Kidney (tissue), 14 donors: ENCODE results near the gene PLD1. TPM values are rescaled to one million over a fixed set of nuclear protein-coding genes. Genes with fewer than 3 reads are reported as not detected.

ENCODE experiments used
- DNase-seq, 5 donors: peaks; one replicate each; pipeline ENCODE4 v3.0.0-alpha.2; 2013 to 2020
- FAIRE-seq: peaks from 2 replicates; lab custom pipeline; 2012; peaks lifted over from hg19 to GRCh38; lab: Jason Lieb, UNC
- H3K27ac ChIP-seq, 2 donors: one replicate each; pipeline ENCODE4 v1.7.0; 2013; ENCODE audit warnings: low read depth in 2 of 2, low read length in 2 of 2, inconsistent platforms in 1 of 2
- H3K27me3 ChIP-seq: one replicate; pipeline ENCODE4 v1.7.1; 2013; ENCODE audit warnings: low read length, inconsistent platforms; ENCODE audit not compliant: control insufficient read depth, insufficient read depth
- H3K36me3 ChIP-seq, 3 donors: one replicate each; pipeline versions ENCODE4 v1.7.0 to v1.7.1; 2013; ENCODE audit warnings: low read length in 3 of 3, control low read depth in 1 of 3, inconsistent platforms in 1 of 3; ENCODE audit not compliant: insufficient read depth in 3 of 3, control insufficient read depth in 2 of 3
- H3K4me1 ChIP-seq, 3 donors: one replicate each; pipeline versions ENCODE4 v1.7.0 to v1.7.1; 2013; ENCODE audit warnings: low read length in 3 of 3, inconsistent platforms in 1 of 3, low read depth in 1 of 3; ENCODE audit not compliant: control insufficient read depth in 2 of 3, insufficient read depth in 2 of 3
- H3K4me3 ChIP-seq, 3 donors: one replicate each; pipeline versions ENCODE4 v1.7.0 to v1.8.1; 2013; ENCODE audit warnings: low read length in 3 of 3, control low read depth in 1 of 3, inconsistent platforms in 1 of 3
- H3K9ac ChIP-seq, 3 donors: one replicate each; pipeline versions ENCODE4 v1.7.0 to v1.7.1; 2013; ENCODE audit warnings: low read length in 3 of 3, control low read depth in 1 of 3, inconsistent platforms in 1 of 3
- H3K9me3 ChIP-seq, 3 donors: one replicate each; pipeline versions ENCODE4 v1.7.0 to v1.7.1; 2013; ENCODE audit warnings: low read length in 3 of 3, control low read depth in 1 of 3, inconsistent platforms in 1 of 3; ENCODE audit not compliant: control insufficient read depth in 2 of 3, insufficient read depth in 1 of 3
- intact Hi-C: fragments of 100-400 bp; cut with DNase I; formaldehyde crosslinking; loops from one replicate; pipeline ENCODE4 v1.11.1; 2022
- polyA plus RNA-seq: library from polyadenylated mRNA; stranded (reverse); fragments of 350-450 nt; fragmentation: Illumina TruSeq; extraction: RNeasy Lipid Tissue Mini Kit (QIAGEN cat#74804); gene quantifications from one replicate; pipeline ENCODE4 v1.2.3, GENCODE V29; 2014; ENCODE audit warnings: low read depth, low replicate concordance; ENCODE audit not compliant: insufficient read depth
- total RNA-seq: library from RNA; stranded (reverse); fragmentation: NEBNext Ultra II Directional; extraction: Animal tissue kit (Norgen Biotek cat#: 25700); gene quantifications from one replicate; pipeline ENCODE4 v1.2.1, GENCODE V29; 2021
- TF ChIP-seq, protein P1 (sequence below): IDR thresholded peaks from 3 replicates; pipeline ENCODE4 v1.5.1; 2012; ENCODE audit warnings: mild to moderate bottlenecking, moderate library complexity, borderline replicate concordance; ENCODE audit not compliant: insufficient read depth; ENCODE audit errors: extremely low read depth
- donor health status: control.
- donor health status: control.
- donor health status: control.
- donor health status: control.
- donor health status: control.
- donor health status: DM: yes; HTN: yes; CAD: no.
- donor health status: Normal renal cell carcinoma (clear cell type).

Gene PLD1
- total and polyA plus RNA-seq, 2 donors from 2014 or later: 11.2 to 24.3 TPM

DNA sequence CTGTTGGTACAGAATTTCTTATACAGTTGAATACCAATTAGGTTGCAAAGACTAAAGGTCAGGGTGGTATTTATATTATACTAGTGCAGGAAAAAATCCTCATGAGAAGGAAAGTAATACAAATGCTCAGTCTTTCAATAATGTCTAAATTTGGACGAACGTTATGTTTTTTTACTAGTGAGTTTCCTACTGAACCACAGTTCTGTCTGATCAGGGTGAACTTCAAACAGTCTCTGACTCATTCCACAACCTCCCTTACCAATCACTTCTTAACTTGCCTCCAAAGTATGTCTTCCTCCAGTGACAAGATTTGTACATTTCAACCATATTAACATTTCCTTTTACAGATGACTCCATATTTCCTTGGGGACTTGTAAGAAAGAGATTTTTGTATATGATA, 36.3 kb upstream of the PLD1 start:
- no peak overlapping the region for H3K27ac ChIP-seq
- no peaks in the 10 kb centered on the region for H3K36me3 ChIP-seq
- DNase-seq (no peak), FAIRE-seq (no peak)
- TF ChIP-seq, protein P1, sequence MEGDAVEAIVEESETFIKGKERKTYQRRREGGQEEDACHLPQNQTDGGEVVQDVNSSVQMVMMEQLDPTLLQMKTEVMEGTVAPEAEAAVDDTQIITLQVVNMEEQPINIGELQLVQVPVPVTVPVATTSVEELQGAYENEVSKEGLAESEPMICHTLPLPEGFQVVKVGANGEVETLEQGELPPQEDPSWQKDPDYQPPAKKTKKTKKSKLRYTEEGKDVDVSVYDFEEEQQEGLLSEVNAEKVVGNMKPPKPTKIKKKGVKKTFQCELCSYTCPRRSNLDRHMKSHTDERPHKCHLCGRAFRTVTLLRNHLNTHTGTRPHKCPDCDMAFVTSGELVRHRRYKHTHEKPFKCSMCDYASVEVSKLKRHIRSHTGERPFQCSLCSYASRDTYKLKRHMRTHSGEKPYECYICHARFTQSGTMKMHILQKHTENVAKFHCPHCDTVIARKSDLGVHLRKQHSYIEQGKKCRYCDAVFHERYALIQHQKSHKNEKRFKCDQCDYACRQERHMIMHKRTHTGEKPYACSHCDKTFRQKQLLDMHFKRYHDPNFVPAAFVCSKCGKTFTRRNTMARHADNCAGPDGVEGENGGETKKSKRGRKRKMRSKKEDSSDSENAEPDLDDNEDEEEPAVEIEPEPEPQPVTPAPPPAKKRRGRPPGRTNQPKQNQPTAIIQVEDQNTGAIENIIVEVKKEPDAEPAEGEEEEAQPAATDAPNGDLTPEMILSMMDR: no peak
- no peak overlapping the region for H3K4me3 ChIP-seq
- H3K9me3 ChIP-seq: no peaks in the 10 kb centered on the region
- intact Hi-C loops: no loop called here
- no peak overlapping the region for H3K9ac ChIP-seq
- H3K4me1 ChIP-seq: no peaks in the 10 kb centered on the region
- H3K27me3 ChIP-seq: no peaks in the 10 kb centered on the region

DNA sequence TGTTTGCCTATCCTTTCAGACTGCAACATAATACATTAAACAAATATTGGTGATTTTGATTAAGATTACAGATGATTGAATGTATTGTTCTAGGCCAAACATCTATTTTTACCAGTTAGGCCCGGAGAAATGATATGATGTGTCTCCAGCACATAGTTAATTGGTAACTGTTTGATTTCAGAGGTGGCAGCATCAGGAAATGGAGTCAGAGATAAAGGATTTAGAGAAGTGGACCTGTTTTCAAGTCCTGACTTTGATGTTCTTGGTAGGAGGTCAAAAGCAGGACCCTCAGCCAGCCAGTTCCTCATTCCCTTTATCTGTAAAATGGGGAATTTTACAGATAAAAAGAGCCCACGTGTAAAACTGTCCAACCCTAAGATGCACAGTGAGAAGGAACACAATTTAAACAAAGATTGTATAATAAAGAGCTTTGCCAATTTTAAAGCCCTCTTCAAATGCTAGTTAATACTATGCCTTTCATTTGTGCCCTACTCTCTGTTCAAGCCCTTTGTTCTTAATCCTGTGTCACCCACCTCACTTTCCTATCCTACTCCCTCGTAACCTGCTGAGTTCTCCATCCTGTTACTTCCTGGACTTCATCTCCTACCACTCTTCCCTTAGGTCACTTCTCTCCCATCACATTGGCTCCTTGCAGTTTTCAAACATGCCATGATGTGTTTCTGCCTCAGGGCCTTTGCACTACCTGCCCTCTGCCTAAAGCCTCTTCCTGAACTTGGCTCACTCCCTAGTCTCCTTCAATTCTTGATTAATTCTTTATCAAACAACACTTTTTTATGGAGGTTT, 35.4 kb upstream of the PLD1 start:
- no peak overlapping the region for H3K9ac ChIP-seq
- H3K27me3 ChIP-seq: no peaks in the 10 kb centered on the region
- intact Hi-C loops: no loop called here
- no peak overlapping the region for H3K4me3 ChIP-seq
- TF ChIP-seq, protein P1: no peak
- no peak for DNase-seq
- H3K9me3 ChIP-seq: no peaks in the 10 kb centered on the region
- H3K36me3 ChIP-seq: no peaks in the 10 kb centered on the region
- H3K27ac ChIP-seq: no peak overlapping the region
- no peaks in the 10 kb centered on the region for H3K4me1 ChIP-seq
- FAIRE-seq: no peak

DNA sequence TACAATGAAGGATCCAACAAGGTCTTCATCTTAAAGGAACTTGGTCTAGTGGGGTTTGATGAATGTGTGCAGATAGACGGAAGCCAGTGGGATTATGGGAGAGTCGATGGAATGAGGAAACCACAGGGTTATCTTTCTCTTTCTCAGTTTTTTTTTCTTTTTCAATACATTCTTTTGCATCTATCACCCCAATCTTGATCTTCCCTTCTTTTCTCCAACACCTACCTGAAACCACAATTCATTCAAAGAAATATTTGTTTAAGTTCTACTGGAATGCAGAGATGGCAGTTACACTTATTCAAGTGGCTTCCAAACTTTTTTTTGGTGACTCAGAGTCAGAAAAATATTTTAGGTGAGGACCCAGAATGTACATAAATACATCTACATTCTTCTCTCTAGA, 34.6 kb upstream of the PLD1 start:
- FAIRE-seq (no peak), DNase-seq (no peak)
- TF ChIP-seq, protein P1: no peak
- Histone ChIP-seq H3K9ac (no peak overlapping the region), H3K36me3 (no peaks in the 10 kb centered on the region), H3K4me3 (no peak overlapping the region), H3K4me1 (no peaks in the 10 kb centered on the region), H3K27ac (no peak overlapping the region), H3K27me3 (no peaks in the 10 kb centered on the region), H3K9me3 (no peaks in the 10 kb centered on the region)
- intact Hi-C loops: no loop called here
